ENCODE measurements around the gene PRKRA.

GRCh38 chr2:178482437-178482836 is 31.5 kb upstream of the PRKRA start:
- TF ChIP-seq EZH2 (IDR thresholded peaks at IDR 0.05; ENCODE audit: insufficient read depth, poor library complexity, severe bottlenecking): no peak
- no peak for TF ChIP-seq EZH2phosphoT487 (IDR thresholded peaks at IDR 0.05; ENCODE audit: insufficient read depth, low read depth)

Data from GM23248 (cell line).